Right renal cortex interstitium (tissue), 3 donors: ENCODE data around the gene CNTNAP2. TPM values are rescaled to one million over a fixed set of nuclear protein-coding genes. Genes with fewer than 3 reads are reported as not detected.

Experiments
- DNase-seq, 3 donors: peaks; one replicate each; pipeline ENCODE4 v3.0.0-alpha.2; 2013; ENCODE audit warnings: low read depth in 3 of 3, low spot score in 2 of 3
- polyA plus RNA-seq, 3 donors: library from polyadenylated mRNA; unstranded; fragments of 120-200 nt; gene quantifications; one replicate each; pipeline ENCODE4 v1.2.1, GENCODE V29; 2013; ENCODE audit not compliant: insufficient read length in 3 of 3

CNTNAP2 gene
- polyA plus RNA-seq = 10 to 100 TPM; 21.2 to 29.0 (median 25.8) TPM

- peak; percentile 58 to 77 (median 68) for DNase-seq
These were observed at the start of gene CNTNAP2 for GRCh38 chr7:146116521-146117222. CNTNAP2 (plus strand) TSS chr7:146116801; CDS start chr7:146116877, 76 bp downstream.

DNA sequence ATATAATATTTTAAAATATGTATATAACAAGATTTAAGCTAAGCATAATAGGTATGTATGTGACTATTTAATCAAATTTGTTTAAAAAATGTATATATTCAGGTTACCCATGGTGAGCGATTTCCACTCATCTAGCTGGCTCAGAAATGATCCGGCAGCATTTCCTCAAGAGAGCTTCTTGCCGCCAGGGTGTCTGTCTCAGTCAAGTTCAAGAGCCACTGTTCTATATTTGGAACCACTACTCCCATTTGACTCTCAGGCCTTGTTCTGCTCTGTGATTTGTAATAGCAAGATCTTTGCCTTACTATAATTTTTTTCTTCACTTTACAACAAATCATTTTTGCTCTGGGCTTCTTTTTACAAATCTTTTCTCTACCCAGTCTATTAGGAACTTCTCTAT, 48.7 kb upstream of the CNTNAP2 start:
- no peak for DNase-seq

DNA sequence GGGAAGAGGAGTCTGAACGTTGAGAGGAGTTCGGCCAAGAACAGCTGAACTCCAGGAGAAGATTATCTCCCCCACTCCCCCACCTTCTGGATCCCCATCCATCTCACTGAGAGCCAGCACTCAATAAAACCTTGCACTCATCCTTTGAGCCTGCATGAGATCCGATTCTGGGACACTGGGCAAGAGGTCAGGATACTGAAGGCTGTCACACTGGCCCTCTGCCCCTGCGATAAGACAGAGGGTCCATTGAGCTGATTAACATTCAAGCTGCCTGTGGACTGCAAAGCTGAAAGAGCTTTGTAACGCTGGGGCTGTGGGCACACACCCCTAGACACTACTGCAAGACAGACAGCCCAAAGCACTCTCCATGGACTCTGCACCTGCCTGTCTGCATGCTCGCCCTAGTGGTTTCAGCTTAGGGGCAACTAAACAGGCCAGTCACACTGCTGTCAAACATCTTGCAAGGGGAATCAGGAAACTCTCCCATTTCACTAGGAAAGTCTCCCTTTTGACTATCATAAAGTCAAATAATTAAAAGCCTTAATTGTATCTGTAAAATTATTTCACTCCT, 42.3 kb upstream of the CNTNAP2 start:
- no peak for DNase-seq

- no peak for DNase-seq
These were observed 40.3 kb upstream of the CNTNAP2 start for GRCh38 chr7:146076344-146076743.

- DNase-seq = no peak
These were observed 32.5 kb upstream of the CNTNAP2 start for GRCh38 chr7:146084086-146084485.

DNA sequence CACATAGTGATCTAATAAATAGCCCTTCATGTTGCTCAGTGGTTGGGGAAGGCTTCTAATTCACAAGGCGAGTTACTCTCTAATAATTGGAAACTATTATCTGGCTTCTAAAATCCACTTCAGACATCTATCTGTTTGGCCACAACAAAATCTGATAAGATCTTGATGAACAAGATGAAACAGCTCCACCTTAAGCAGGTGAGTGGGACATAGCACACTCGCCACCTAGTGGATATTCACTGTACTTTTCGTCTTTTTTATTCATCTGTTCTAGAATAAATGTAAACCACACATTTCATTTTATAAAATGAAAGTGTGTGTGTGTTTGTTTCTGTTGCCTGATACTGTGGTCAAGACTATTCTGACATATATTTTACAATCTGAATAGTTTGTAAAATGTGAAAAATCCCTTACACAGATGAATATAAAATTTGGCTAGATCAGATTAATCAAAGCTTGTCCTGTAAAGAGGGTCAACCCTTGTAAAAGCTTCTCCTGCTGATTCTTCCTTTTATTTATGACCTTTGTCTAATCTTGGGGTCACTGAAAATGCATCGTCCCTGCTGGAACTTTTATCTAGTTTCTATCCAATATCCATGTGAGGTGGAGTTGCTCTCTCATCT, 26.5 kb upstream of the CNTNAP2 start:
- DNase-seq = peak; percentile 6 to 17 (median 10)

DNA sequence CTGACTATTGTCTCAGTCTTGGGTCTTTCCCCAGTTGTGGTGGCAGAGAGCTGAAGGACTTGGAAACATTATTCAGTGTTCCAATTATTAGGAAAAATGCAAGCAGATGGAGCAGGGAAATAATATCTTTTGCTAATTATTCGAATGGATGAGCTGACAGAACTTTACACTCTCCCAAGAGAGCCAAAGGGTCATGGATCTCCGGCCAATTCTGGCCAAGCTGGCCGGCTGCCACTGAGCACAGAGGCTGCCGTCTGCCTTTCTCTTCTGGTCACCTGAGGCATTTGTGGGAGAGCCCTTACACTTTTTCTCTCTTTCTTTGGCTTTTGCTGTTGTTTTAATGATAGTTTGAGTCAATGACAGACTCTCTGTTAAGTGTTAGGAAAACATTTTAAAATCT, 22.2 kb upstream of the CNTNAP2 start:
- no peak for DNase-seq

DNA sequence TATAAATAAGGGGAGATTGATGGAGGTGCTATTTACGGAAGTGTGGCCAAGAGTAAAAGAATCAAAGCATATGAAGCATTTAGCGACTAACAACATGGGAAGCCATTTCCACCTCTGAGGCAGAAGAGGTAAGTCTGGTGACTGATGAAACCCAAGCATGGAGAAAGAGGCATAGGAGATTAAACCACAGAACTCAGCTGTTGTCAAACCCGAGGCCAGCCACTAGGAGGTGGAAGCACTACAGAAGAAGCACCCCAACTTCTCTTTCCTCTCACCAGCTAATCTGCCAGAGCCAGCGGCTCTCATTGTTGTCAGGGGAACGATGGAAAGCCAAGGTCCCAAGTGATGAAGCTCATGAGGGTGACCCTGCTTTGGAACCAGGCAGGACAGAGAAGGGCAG, 19.6 kb upstream of the CNTNAP2 start:
- no peak for DNase-seq

DNA sequence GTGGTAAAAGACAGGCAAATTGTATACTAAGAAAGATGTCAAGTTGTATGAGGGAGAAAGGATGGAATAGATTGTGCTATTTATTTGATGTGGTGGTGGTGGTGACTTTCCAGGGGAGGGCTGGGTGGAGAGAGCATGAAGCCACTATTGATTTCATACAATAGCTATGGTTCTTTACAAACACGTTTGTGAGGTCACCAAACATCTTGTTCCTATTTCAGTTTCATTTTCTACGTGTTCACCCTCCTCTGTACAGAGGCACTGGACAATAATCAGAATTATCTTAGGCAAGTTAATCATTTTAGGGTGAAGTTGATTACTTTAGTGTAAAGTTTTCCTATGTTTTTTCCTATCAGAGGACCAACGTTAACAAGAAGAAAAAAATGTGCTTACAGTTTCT, 10.3 kb upstream of the CNTNAP2 start:
- DNase-seq = no peak

DNA sequence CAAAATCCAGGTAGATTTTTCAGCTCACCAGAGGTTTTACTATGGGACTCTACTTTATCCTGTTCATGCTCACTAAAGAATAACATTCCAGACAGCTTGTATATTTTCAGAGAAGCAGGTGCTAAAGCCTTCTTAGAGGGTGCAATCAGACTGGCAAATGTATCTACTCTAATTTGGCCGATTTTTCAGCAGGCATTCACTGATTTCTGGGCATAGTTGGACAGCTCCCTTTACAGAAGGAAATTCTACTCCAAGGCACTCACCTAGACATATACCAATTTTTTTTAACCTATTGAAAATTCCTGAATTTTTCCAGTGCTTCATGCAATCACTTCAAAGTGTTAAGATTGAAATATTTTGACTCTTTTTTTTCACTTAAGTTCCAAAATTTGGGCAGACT, 3.8 kb upstream of the CNTNAP2 start:
- DNase-seq = no peak

GRCh38 chr7:146115548-146115850, 1.1 kb upstream of the CNTNAP2 start:
- no peak for DNase-seq

GRCh38 chr7:146115851-146116520, 615 bp upstream of the CNTNAP2 start:
- peak; percentile 89 to 94 (median 92) for DNase-seq

- no peak for DNase-seq
These were observed 975 bp downstream of the CNTNAP2 start for GRCh38 chr7:146117576-146117975.

GRCh38 chr7:146119002-146119401, 2.4 kb downstream of the CNTNAP2 start:
- no peak for DNase-seq

GRCh38 chr7:146123715-146124114, 7.1 kb downstream of the CNTNAP2 start:
- DNase-seq = no peak

DNA sequence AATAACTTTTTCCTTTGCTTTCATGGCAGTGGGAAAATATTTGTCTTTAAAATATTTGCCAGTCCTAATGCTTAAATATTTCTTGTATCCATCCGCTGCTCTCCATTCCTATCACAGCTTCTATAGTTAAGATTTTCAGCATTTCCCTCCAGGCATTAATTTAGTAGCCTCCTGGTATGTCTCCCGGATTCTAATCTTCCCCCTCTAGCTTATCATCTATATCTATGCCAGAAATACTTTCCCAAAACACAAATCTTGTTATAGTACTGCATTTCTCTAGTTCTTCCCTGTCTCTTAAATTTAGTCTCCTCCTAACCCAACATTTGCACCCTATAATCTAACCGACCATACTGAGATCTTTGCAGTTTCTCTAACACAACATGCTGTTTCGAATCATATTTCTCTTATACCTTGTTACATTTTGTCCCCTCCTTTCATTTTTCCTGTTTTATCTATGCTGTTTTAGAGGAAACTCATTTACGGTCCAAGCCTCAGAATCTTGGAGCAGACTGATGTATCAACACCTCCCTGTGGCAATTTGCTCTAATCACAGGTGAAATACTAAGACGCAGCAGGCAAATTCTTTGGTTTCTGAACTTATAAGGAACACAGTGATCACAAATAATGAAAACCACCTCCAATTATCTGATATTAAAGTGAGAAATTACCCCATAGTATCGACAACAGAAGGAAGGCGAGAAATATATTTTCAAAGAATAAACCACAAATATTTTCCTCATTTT, 10.3 kb downstream of the CNTNAP2 start:
- DNase-seq = no peak

DNA sequence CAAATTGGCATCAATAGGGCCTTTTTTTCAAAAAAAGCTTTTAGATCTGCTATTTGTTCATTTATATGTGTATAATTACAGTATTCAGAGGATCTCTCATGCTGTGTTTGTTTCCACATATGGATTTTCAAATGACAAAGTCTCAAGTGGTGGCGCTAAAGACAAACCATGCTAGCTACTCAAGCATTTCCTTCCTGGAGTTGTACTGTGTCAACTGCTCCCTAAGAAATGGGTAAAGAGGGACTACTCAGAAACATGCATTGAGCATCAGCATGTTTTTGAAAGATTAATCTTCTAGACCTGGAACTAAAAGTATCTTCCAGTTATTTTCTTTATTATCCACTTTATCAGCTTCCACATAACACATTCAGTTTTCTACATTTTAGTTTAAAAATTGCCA, 12.7 kb downstream of the CNTNAP2 start:
- no peak for DNase-seq

GRCh38 chr7:146129997-146130396, 13.4 kb downstream of the CNTNAP2 start:
- no peak for DNase-seq

DNA sequence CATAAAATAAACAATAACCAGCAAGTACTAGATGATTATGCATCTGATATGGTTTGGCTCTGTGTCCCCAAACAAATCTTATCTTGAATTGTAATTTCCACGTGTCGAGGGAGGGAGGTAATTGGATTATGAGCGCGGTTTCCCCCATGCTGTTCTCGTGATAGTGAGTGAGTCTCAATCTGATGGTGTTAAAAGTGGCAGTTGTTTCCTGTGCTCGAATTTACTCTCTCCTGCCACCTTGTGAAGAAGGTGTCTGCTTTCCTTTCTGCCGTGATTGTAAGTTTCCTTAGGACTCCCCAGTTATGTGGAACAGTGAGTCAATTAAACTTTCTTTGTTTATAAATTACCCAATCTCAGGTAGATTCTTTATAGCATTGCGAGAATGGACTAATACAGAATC, 15.1 kb downstream of the CNTNAP2 start:
- no peak for DNase-seq

DNA sequence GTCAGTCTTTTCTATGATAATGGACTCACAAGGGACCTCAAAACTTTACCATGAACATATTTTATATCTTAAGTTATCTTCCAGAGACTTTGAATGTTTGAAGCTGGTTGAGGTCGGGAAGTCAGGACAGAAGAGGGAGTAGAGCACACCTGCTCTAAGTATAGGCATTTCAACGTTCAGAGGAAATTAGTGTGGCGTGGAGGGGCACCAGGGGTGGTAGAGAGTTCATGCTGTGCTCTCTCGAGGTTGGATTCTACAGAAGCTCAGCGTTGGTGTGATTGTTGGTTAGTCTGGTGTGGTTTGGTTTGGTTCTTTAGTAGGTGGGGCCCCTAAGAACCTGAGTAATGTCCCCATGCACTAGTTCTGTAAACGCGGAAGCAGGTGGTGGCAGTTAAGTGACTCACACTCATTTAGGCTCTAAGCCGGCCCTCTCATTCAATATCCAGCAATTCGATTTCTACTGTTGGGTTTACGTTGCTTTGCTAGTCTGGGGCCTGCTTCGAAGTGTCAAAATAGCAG, 19.8 kb downstream of the CNTNAP2 start:
- no peak for DNase-seq

GRCh38 chr7:146138926-146139325, 22.3 kb downstream of the CNTNAP2 start:
- DNase-seq = no peak
